Measurements from ENCODE around the gene TOMM5. TPM values are rescaled to one million over a fixed set of nuclear protein-coding genes. Genes with fewer than 3 reads are reported as not detected.

Gene TOMM5
- polyA plus RNA-seq, 1 donor from 2014 or later, result 262 TPM

- Histone ChIP-seq H3K9me3 (ENCODE audit: low read length) (no peaks in the 10 kb centered on the region), H2AFZ (ENCODE audit: low read depth, low read length) (no peak overlapping the region), H3K4me3 (ENCODE audit: low read length) (no peak overlapping the region), H3K9me2 (ENCODE audit: insufficient read depth, low read length) (no peaks in the 10 kb centered on the region), H3K9ac (ENCODE audit: low read length) (no peak overlapping the region), H4K20me1 (ENCODE audit: insufficient read depth) (no peaks in the 10 kb centered on the region), H3K4me2 (ENCODE audit: low read length) (no peak overlapping the region), H3F3A (ENCODE audit: insufficient read depth, low read length, poor library complexity, severe bottlenecking) (no peaks in the 10 kb centered on the region), H3K27ac (ENCODE audit: low read length) (no peak overlapping the region), H3K36me3 (ENCODE audit: insufficient read depth, low read length) (no peaks in the 10 kb centered on the region), H3K79me2 (replicated peaks; ENCODE audit: insufficient read depth, low read length) (no peaks in the 10 kb centered on the region), H3K27me3 (ENCODE audit: insufficient read depth, low read depth, low read length) (no peaks in the 10 kb centered on the region)
- TF ChIP-seq REST (IDR thresholded peaks at IDR 0.05; ENCODE audit: borderline replicate concordance) (no peak), TAF1 (IDR thresholded peaks at IDR 0.05; ENCODE audit: low read depth) (no peak), RAD21 (conservative IDR thresholded peaks at IDR 0.05) (no peak), SMC3 (conservative IDR thresholded peaks at IDR 0.05; ENCODE audit: poor library complexity) (no peak), CTCF (IDR thresholded peaks at IDR 0.05; ENCODE audit: poor library complexity, severe bottlenecking) (no peak), POLR2AphosphoS5 (IDR thresholded peaks at IDR 0.05) (no peak), EP300 (conservative IDR thresholded peaks at IDR 0.05; ENCODE audit: poor library complexity, severe bottlenecking) (no peak), EZH2 (IDR thresholded peaks at IDR 0.05; ENCODE audit: borderline replicate concordance, insufficient read depth, low read length, poor library complexity, severe bottlenecking) (no peak), MXI1 (conservative IDR thresholded peaks at IDR 0.05; ENCODE audit: poor library complexity, severe bottlenecking) (no peak)
Measured at GRCh38 chr9:37611014-37611413, 18.6 kb upstream of the TOMM5 start.

- Histone ChIP-seq H3K79me2 (replicated peaks; ENCODE audit: insufficient read depth, low read length) (no peaks in the 10 kb centered on the region), H3K27ac (ENCODE audit: low read length) (no peak overlapping the region), H3K36me3 (ENCODE audit: insufficient read depth, low read length) (no peaks in the 10 kb centered on the region), H3K9me3 (ENCODE audit: low read length) (no peaks in the 10 kb centered on the region), H3K4me3 (ENCODE audit: low read length) (no peak overlapping the region), H3K27me3 (ENCODE audit: insufficient read depth, low read depth, low read length) (no peaks in the 10 kb centered on the region), H3K4me2 (ENCODE audit: low read length) (no peak overlapping the region), H2AFZ (ENCODE audit: low read depth, low read length) (no peak overlapping the region), H3K9me2 (ENCODE audit: insufficient read depth, low read length) (no peaks in the 10 kb centered on the region), H4K20me1 (ENCODE audit: insufficient read depth) (no peaks in the 10 kb centered on the region), H3F3A (ENCODE audit: insufficient read depth, low read length, poor library complexity, severe bottlenecking) (no peaks in the 10 kb centered on the region), H3K9ac (ENCODE audit: low read length) (no peak overlapping the region)
- TF ChIP-seq EP300 (conservative IDR thresholded peaks at IDR 0.05; ENCODE audit: poor library complexity, severe bottlenecking) (no peak), RAD21 (conservative IDR thresholded peaks at IDR 0.05) (no peak)
Measured at GRCh38 chr9:37609735-37610397, 17.5 kb upstream of the TOMM5 start.

Data from neural cell (in vitro differentiated cells).